MM.1S (cell line): ENCODE data around the gene IGSF9B.

Experiments used
- CTCF ChIP-seq: fragments of 300-600 bp; sonication (generic); IDR thresholded peaks from 2 replicates; pipeline ENCODE4 v1.5.1; 2016; ENCODE audit warnings: antibody characterized with exemption, low read length, mixed read lengths
- EZH2 ChIP-seq: fragments of 300-600 bp; sonication (generic); optimal IDR thresholded peaks from 2 replicates; pipeline ENCODE3; 2017; ENCODE audit warnings: low read depth, mild to moderate bottlenecking, antibody characterized with exemption, low read length, mixed read lengths

- no peak for TF ChIP-seq CTCF
- TF ChIP-seq EZH2, result no peak
Measured at GRCh38 chr11:133938166-133938565, 18.6 kb downstream of the IGSF9B start.
